IPS DF 19.7 (cell line): ENCODE results near the gene CERS3.

Experiments
- DNase-seq: peaks from one replicate; pipeline ENCODE4 v3.0.0-alpha.2; 2013; ENCODE audit warnings: low read depth, low spot score

CERS3 gene

GRCh38 chr15:100528833-100529428 is at the start of gene CERS3:
Gene CERS3 (minus strand): TSS chr15:100528950. CDS start chr15:100501849, 27,101 bp downstream.
- no peak for DNase-seq

GRCh38 chr15:100573526-100573925 is 44.8 kb upstream of the CERS3 start:
- DNase-seq = no peak

DNA sequence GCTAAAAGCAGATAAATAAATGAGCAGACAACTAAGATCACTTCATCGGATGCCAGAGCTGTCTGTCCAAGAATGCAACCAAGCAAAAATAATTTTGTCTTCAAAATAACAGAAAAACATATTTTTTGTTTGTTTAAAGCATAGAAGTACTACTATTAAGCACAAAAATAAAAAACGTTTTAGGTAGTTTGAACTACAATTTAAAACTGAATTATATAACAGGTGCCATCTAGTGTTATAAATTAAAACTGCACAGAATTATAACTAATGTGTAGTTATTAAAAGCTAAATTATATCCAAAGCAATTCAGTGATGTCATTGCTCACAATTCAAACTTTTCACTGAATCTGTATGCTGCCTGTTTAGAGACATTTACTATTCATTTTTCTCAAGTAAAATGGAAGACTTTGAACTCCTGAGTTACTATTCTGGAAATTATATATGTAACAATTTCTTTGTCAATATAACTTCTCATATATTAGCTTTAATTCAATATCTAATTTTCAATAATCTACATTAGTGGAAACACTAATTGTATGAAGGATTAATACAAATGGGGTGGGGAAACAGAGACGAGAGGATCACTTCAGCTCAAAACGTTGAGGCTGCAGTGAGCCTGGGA is 43.7 kb upstream of the CERS3 start:
- DNase-seq = no peak

GRCh38 chr15:100571592-100572167 is 42.9 kb upstream of the CERS3 start:
- DNase-seq = no peak

DNA sequence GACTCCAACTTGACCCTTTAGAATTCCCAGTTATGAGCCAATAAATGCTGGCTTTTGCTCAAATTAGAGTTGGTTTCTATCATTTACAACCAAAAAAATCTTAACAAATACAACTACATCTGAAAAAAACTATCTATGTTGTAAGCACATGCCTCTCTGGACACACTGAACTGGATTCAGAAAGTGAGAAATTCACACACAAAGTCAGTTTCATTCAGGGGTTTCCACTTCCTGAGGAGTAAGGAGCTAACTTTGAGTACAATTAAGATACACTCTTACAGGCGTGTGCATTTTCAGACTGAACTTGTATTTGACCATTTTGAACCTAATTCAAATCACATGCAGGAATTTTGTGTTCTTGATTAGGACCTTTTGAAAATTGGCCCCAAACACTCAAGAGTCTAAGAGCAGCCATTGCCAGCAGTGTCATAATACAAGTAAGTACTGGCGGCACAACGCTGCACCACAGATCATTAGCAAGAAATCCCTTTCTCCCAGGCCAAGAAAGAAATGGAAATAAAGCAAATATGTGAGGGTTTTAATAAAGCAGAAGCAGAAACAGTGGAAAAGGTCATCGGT is 42.1 kb upstream of the CERS3 start:
- DNase-seq = no peak

GRCh38 chr15:100570275-100570674 is 41.5 kb upstream of the CERS3 start:
- DNase-seq = no peak

- no peak for DNase-seq
These were observed 40.6 kb upstream of the CERS3 start for GRCh38 chr15:100569391-100569790.

DNA sequence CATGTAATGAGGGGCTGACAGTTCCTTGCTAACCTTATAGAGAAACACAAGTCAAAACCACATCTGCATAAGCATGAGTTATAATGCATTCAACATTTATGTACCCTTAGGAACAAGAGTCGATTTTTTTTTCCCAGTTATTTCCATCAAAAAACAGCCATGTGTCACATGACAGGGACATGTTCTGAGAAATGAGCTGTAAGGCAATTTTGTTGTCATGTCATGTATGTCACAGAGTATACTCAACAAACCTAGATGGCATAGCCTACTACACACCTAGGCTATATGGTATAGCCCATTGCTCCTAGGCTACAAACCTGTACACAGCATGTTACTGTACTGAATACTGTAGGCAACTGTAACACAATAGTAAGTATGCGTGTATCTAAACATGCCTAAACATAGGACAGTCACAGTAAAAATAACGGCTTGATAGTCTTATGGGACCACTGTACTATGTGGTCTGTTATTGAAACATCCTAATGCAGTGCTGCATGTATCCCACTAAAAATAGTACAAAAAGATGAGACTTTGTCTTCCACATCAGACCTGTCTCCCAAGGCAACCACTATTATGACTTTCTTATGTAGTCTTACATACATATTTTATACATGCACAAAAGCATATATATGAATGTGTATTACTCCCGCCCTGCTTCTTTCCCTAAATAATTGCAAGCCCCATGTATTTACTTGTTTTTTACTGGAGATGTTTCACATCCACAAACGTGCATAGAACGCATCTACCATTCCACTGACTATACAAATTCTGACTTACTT is 38.3 kb upstream of the CERS3 start:
- DNase-seq = no peak

DNA sequence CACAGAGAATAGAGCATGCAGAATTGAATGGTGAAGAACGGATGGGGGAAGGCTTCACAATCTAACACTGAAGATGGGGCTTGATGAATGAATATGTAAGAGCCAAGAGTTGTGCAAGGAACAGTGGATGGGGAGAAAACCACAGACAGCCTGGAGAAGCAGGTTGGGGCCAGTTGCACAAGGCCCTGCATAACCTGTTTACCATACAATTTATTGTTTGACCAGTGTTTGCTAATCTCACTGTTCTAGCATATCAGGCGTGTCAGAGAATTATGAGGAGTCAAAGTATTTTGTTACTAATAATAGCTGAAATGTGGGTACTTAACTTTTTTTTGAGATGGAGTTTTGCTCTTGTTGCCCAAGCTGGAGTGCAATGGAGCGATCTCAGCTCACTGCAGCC is 36.8 kb upstream of the CERS3 start:
- no peak for DNase-seq

GRCh38 chr15:100560323-100560722 is 31.6 kb upstream of the CERS3 start:
- DNase-seq = no peak

GRCh38 chr15:100559330-100559729 is 30.6 kb upstream of the CERS3 start:
- no peak for DNase-seq

GRCh38 chr15:100558771-100559254 is 30.1 kb upstream of the CERS3 start:
- DNase-seq = no peak

GRCh38 chr15:100553468-100553867 is 24.7 kb upstream of the CERS3 start:
- DNase-seq = no peak

- DNase-seq = no peak
These were observed 19.2 kb upstream of the CERS3 start for GRCh38 chr15:100547961-100548360.

DNA sequence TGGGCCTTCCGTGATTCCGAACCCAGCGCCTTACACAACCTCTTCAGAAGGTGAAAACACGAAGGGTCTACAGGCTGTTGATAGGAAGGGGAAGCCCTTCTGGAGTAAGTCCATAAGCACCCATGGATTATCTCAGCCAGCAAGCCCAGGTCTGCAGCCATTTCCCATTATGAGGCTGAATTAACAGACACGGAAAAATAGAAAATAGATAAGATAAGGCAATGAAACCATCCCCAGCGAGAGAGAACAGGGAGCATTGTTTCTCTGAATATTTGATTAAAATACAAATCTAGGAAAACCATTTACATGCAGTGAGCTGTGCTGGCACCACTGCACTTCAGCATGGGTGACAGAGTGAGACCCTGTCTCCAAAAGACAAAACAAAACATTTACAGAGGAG is 16.2 kb upstream of the CERS3 start:
- no peak for DNase-seq

GRCh38 chr15:100544338-100544841 is 15.6 kb upstream of the CERS3 start:
- DNase-seq = no peak

DNA sequence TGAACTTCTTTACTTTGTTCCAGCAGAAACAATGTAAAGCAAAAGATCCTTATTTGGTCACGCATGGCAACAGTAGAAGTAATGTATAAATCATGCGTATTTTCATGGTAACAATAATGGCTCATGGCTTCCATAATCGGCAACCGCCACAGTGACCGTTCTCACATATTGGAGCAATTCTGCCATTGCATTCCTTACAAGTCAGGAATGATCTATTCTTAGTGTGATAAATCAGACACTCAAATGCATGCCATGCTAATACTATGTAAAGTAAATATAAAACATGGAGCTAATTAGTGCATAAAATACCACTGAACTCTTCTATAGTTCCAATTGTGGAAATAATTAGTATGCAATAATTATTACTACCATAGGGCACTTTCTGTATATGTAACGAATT is 13.5 kb upstream of the CERS3 start:
- DNase-seq = no peak

DNA sequence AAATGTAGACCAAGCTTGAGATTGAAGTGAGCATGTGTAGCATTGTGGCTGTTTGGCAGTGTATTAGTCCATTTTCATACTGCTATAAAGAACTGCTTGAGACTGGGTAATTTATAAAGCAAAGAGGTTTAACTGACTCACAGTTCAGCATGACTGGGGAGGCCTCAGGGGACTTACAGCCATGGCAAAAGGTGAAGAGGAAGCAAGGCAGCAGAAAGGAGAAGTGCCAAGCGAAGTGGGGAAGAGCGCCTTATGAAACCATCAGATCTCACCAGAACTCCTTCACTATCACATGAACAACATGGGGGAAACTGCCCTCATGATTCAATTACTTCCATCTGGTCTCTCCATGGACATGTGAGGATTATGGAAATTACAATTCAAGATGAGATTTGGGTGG is 8.6 kb upstream of the CERS3 start:
- no peak for DNase-seq

- DNase-seq = no peak
These were observed 8.0 kb upstream of the CERS3 start for GRCh38 chr15:100536733-100537132.

GRCh38 chr15:100533886-100534285 is 5.1 kb upstream of the CERS3 start:
- DNase-seq = no peak

DNA sequence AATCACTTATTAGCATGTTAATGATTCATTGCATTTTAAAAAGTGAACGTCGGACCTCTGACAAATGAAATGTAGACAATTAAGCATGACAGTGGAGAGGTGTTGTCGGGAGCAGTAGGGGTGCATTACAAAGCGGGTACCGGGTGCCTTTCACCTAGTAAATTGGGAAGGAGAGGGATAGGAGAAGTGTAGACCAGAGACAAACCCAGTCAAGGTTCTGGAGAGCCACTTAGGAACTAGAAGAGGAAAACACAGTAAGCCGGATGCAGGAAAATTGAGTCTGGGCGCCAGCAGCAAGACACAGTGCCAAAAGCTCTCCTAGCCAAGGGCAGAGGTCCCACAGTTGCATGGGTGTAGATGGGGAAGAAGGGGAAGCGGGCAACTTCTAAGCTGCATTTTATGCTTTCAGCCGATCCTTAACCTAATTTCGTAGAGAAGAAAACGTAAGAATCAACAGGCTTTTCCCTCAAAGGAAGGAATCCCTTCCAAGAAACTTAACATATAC is 3.1 kb upstream of the CERS3 start:
- no peak for DNase-seq

- DNase-seq = no peak
These were observed 2.5 kb upstream of the CERS3 start for GRCh38 chr15:100531204-100531603.
